IPS-NIHi7 (cell line): ENCODE results near the gene C1GALT1.
"Not testable (repeated sequence)": the region's sequence is repeated elsewhere in the genome, so short reads cannot be mapped to it uniquely, and the experiment has no call there.

ENCODE experiments used
- DNase-seq: peaks from one replicate; pipeline ENCODE4 v3.0.0; 2012; ENCODE audit warnings: mixed read lengths; ENCODE audit errors: extremely low spot score

Gene C1GALT1

DNA sequence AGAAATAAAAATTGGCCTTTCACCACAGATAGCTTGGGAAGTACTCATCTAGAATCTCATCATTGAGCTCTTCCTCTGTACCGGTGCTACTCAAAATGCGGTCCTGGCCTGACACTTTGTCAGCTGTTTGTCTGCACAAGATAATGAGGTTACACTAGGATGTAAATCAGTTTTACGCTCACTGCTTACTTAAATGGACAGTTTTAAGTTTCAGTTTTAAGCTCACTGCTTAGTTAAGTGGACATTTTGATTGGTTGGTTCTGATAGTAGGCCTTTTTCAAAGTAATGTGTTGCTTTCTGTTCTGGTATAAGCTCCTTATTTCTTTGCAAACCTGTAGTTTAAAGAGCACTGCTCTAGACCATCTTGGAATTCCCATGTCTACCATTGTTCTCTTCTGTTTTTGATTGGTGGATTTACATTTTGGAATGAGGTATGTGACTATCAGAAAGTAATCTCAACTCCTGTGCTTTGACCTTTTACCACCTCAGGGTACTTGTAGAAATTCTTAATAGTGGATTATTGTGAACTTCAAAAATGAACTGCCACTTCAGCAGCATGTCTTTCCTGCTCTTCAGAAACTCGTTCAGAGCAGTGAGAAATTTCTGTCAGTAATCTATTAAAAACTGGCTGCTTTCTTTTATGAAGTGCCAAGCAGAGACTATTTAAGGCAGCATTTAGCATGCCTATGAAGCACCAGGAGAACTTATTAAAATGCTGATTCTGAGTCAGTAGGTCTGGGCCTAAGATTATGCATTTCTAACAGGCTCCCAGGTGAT, 55.0 kb downstream of the C1GALT1 start:
- no peak for DNase-seq

GRCh38 chr7:7237978-7238267, 55.6 kb downstream of the C1GALT1 start:
- no peak for DNase-seq

- no peak for DNase-seq
Observed at GRCh38 chr7:7239346-7239745, 57.0 kb downstream of the C1GALT1 start.

DNA sequence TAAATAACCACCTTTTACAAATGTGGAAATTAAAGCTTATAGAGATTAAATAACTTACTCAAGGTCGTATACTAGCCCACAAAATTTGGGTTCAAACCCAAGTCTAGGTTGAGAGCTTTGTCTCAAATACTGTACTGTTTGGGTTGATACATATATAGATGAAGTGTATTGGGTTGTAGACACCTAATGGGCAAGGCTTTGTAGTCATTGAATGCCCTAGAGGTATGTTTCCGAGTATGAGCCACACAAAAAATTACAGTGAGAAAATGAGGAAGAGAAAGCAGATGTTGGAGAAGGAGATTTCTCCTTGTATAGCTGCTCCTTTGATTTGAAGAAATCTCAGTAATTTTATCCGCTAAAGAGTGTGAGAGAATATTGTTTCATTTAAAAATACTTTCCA, 60.6 kb downstream of the C1GALT1 start:
- no peak for DNase-seq

DNA sequence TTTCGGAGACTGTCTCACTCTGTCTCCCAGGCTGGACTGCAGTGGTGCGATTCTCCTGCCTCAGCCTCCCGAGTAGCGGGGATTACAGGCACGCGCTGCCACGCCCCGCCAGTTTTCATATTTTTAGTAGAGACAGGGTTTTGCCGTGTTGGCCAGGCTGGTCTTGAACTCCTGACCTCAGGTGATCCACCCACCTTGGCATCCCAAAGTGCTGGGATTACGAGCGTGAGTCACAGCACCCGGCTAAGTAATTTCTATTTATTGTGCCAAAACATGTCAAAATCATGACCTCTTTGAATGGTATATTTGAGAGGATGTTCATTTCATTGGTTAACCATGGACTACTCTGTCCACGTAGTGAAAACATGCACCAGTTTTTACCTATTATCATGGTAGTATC, 62.9 kb downstream of the C1GALT1 start:
- DNase-seq: not testable (repeated sequence)

DNA sequence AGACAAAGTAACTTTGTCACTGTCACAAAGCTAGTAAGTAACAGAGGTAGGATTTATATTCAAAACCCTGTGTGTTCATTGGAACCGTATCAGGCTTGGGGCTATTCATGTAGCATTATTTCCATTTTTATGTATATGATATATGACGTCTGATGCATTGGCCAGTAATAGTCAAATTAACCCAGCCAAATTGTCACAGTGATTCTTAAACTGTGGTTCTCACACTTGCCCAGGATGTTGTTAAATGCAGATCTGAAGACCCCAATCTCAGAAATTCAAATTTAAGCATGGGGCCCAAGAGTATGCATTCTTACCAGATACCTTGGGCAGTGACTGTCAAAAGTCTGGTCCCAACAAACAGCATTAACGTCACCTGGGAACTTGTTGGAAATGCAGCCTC, 63.9 kb downstream of the C1GALT1 start:
- no peak for DNase-seq

- no peak for DNase-seq
Observed at GRCh38 chr7:7247658-7248057, 65.3 kb downstream of the C1GALT1 start.

DNA sequence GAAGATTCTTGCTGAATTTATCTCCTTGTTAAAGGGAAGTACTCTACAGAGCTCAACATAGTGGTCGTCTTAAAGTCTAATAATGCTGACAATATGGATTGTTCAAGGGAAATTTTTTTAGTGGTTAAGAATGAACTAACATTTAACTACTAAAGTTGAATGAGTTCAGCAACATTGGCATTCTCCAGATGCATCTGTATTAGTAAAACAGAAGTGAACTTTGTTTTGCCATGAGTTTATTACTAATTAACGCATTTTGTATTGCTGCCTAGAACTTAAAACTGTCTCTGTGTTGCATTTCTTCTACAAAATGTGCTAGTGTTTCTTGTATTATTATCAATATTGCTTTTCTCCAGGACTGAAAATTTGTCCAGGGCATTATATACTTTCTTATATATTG, 67.5 kb downstream of the C1GALT1 start:
- no peak for DNase-seq

DNA sequence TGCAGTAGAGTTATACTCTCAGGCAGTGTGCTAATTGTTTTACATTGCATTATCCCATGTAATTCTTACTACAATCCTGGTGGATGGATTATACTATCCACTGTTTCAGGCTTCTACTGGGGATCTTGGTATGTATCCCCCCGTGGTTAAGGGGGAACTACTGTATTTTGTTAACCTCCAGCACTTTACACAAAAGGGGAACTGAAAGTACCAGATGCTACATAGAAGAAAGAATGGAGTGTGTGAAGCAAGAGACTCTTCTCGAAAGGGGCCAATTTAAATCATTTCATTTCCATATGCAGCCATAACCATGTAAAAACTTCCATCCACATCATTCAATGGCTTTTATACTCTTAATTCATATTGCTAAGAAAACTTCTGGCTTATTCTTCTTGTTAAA, 69.4 kb downstream of the C1GALT1 start:
- no peak for DNase-seq

DNA sequence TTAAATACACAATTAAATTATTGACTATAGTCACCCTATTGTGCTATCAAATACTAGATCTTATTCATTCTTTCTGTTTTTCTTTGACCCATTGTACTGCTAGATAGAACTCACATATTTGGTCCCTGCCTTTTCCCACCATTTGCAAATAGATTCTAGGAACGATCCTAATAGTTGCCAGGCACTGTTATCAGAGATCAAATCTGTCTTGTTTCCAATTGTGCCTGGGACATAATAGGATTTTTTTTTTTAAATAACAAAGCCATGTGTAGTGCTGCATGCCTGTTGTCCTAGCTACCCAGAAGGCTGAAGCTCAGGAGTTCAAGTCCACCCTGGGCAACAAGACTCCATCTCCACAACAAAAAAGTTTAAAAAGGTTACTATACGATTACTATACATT, 72.0 kb downstream of the C1GALT1 start:
- DNase-seq: no peak

GRCh38 chr7:7254908-7255307, 72.6 kb downstream of the C1GALT1 start:
- no peak for DNase-seq

DNA sequence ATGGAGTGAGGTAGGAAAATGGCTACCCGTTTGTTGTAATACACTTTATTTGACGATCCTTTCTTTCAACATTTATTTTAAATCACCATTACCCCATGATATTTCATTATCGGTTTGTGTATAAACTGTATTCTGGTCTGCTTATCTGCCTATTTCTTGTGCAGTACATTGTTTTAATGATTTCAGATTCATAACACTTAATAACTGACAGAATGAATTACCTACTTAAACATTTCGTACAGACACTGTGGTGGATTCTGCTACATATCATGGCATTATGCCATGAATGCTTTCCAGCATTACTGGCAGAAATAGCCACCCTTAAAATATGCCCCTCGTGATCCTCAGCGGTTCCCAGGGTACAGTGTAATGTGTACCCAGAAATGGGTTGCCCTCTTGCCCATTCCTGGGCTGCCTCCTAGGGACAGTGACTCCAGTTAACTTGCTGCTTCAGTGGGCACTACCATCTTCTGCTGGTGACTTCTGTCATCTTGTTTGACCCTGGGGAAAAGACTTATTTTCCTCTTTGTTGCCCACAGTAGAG, 74.5 kb downstream of the C1GALT1 start:
- DNase-seq: no peak

GRCh38 chr7:7257899-7258692, 75.8 kb downstream of the C1GALT1 start:
- no peak for DNase-seq

DNA sequence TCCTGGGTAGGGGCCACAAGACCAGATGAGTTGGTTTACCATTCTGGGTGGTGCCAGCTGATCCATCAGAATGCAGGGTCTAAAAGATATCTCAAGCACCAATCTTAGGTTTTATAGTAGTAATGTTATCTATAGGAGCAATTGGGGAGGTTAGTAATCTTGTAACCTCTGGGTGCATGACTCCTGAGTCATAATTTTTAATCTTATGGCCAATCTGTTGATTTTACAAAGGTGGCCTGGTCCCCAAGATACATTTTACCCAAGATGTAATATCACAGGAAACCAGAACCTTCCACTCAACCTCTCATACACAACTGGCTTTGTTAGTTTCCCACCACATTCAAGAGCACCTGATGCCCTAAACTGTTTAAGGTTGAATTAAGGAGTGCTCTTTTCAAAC, 79.5 kb downstream of the C1GALT1 start:
- DNase-seq: no peak

- no peak for DNase-seq
Observed at GRCh38 chr7:7263297-7264230, 81.2 kb downstream of the C1GALT1 start.

DNA sequence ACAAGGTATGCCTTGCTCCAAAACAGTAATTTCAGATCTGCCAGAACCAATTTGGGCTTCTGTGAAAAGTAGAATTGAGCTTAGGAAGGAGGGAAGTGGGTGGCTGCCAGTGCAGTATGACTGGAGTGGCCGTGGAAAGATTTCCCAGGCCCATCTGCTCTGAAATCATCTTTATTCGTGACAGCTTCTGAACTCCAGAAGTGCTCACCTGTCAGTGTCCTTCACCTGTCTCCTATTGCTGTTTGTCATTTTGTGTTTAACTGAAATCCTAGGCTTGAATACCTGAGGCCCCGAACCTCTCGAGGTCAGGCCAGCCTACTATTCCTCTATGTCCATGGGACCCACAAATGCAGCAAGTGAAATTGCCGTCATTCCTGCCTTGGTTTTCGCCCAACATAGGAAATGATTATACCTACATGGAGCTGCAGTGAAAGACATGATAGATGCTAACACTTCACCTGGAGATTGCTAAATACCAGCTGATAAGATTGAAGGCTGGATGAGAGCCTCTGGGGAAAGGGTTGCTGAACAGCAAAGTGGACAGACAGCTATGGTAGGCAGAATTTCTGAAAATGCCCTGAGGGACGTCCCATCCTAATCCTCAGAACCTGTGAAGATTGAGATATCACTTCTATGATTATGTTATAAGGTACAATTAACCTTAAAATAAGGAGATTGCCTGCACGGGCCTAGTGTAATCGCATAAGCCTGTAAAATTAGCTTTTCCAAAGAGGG, 82.1 kb downstream of the C1GALT1 start:
- no peak for DNase-seq

- DNase-seq: no peak
Observed at GRCh38 chr7:7265081-7266075, 83.0 kb downstream of the C1GALT1 start.

DNA sequence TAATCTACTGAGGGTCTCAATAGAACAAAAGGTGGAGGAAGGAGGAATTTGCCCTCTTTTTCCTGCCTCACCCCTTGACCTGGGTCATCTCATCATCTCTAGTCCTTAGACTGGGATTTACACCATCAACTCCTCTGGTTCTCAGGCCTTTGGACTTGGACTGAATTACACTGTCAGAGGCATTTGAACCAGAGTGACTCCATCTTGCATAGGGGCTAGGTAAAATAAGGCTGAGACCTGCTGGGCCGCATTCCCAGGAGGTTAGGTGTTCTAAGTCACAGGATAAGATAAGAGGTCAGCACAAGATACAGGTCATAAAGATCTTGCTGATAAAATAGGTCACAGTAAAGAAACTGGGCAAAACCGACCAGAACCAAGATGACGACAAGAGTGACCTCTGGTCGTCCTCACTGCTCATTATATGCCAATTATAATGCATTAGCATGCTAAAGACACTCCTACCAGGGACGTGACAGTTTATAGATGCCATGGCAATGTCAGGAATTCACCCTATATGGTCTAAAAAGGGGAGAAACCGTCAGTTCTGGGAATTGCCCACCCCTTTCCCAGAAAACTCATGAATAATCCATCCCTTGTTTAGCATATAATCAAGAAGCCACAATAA, 84.0 kb downstream of the C1GALT1 start:
- no peak for DNase-seq

- DNase-seq: no peak
Observed at GRCh38 chr7:7271094-7271874, 88.9 kb downstream of the C1GALT1 start.
